IMR-90 (cell line): ENCODE results near the gene VPS37C. TPM values are rescaled to one million over a fixed set of nuclear protein-coding genes. Genes with fewer than 3 reads are reported as not detected.

Experiments used
- ATAC-seq: fragments of 200-7000 bp; cut with Tn5 transposase; 2 replicates; pipeline ENCODE4 v1.9.1; 2020; ENCODE audit warnings: low read depth, mild to moderate bottlenecking, moderate library complexity
- BruUV-seq: library from RNA; stranded (reverse); fragments of 400-500 nt; replicated peaks from 2 replicates; lab custom pipeline; 2021; lab: Mats Ljungman, UMichigan
- CTCF ChIA-PET: fragments of 300-600 bp; formaldehyde crosslinking; extraction: SDS; loops from one replicate; lab custom pipeline; 2021; ENCODE audit warnings: antibody characterized with exemption; lab: Yijun Ruan, JAX
- POLR2A ChIA-PET: fragments of 300-600 bp; sonication (Branson Sonifier 250); formaldehyde crosslinking; loops from one replicate; lab custom pipeline; 2022; ENCODE audit warnings: antibody characterized with exemption; ENCODE audit not compliant: unreplicated experiment; lab: Charles Lee
- DNase-seq: peaks from one replicate; pipeline ENCODE4 v3.0.0; 2013
- H2AFZ ChIP-seq: replicated peaks from 2 replicates; pipeline ENCODE3; 2013; ENCODE audit warnings: low read length, mild to moderate bottlenecking; ENCODE audit not compliant: poor library complexity
- H2AK5ac ChIP-seq: 2 replicates; pipeline ENCODE4 v1.6.1; 2013; ENCODE audit warnings: low read depth, low read length, inconsistent platforms
- H2AK9ac ChIP-seq: replicated peaks from 2 replicates; pipeline ENCODE3; 2013; ENCODE audit warnings: mild to moderate bottlenecking, low read depth, low read length, moderate library complexity; ENCODE audit not compliant: poor library complexity
- H2BK120ac ChIP-seq: 2 replicates; pipeline ENCODE4 v1.6.1; 2013; ENCODE audit warnings: low read depth, low read length, inconsistent platforms
- H2BK15ac ChIP-seq: 3 replicates; pipeline ENCODE4 v1.6.1; 2013; ENCODE audit warnings: low read depth, low read length, inconsistent platforms
- H2BK20ac ChIP-seq: 2 replicates; pipeline ENCODE4 v1.6.1; 2013; ENCODE audit warnings: low read depth, mild to moderate bottlenecking, inconsistent platforms, low read length, moderate library complexity
- H2BK5ac ChIP-seq: 2 replicates; pipeline ENCODE4 v1.6.1; 2013; ENCODE audit warnings: mild to moderate bottlenecking, low read depth, low read length, inconsistent platforms; ENCODE audit not compliant: poor library complexity, severe bottlenecking
- H3K14ac ChIP-seq: replicated peaks from 2 replicates; pipeline ENCODE4 v1.6.1; 2013; ENCODE audit warnings: low read depth, low read length, inconsistent platforms
- H3K18ac ChIP-seq: 2 replicates; pipeline ENCODE4 v1.6.1; 2013; ENCODE audit warnings: low read depth, low read length, control low read depth
- H3K23ac ChIP-seq: 2 replicates; pipeline ENCODE4 v1.6.1; 2013; ENCODE audit warnings: low read depth, low read length, inconsistent platforms
- H3K27ac ChIP-seq: 2 replicates; pipeline ENCODE4 v1.5.1; 2013; ENCODE audit warnings: mild to moderate bottlenecking, control low read depth, low read length; ENCODE audit not compliant: insufficient read depth
- H3K27me3 ChIP-seq: 2 replicates; pipeline ENCODE4 v1.6.1; 2013; ENCODE audit warnings: low read length; ENCODE audit not compliant: control insufficient read depth, insufficient read depth
- H3K36me3 ChIP-seq: 2 replicates; pipeline ENCODE4 v1.6.1; 2013; ENCODE audit warnings: low read length, mixed read lengths; ENCODE audit not compliant: control insufficient read depth, insufficient read depth
- H3K4ac ChIP-seq: 2 replicates; pipeline ENCODE4 v1.6.1; 2013; ENCODE audit warnings: low read depth, low read length, inconsistent platforms
- H3K4me1 ChIP-seq: 2 replicates; pipeline ENCODE4 v1.6.1; 2013; ENCODE audit warnings: low read length, mixed read lengths; ENCODE audit not compliant: control insufficient read depth, insufficient read depth
- H3K4me2 ChIP-seq: 2 replicates; pipeline ENCODE4 v1.6.1; 2013; ENCODE audit warnings: low read depth, mild to moderate bottlenecking, control low read depth, low read length, moderate library complexity
- H3K4me3 ChIP-seq: 2 replicates; pipeline ENCODE4 v1.5.1; 2013; ENCODE audit warnings: low read depth, mild to moderate bottlenecking, control low read depth, low read length, moderate library complexity; ENCODE audit not compliant: insufficient read depth
- H3K56ac ChIP-seq: 2 replicates; pipeline ENCODE4 v1.6.1; 2013; ENCODE audit warnings: low read length, inconsistent platforms; ENCODE audit not compliant: insufficient read depth; ENCODE audit errors: extremely low read depth
- H3K79me1 ChIP-seq, 2 experiments: 2 replicates each; pipeline ENCODE4 v1.6.1; 2013; ENCODE audit warnings: low read length in 2 of 2, inconsistent platforms in 1 of 2, low read depth in 1 of 2
- H3K9ac ChIP-seq: 2 replicates; pipeline ENCODE4 v1.6.1; 2013; ENCODE audit warnings: low read depth, low read length, control low read depth
- H3K9me1 ChIP-seq: 2 replicates; pipeline ENCODE4 v1.6.1; 2013; ENCODE audit warnings: low read length, inconsistent platforms; ENCODE audit not compliant: insufficient read depth
- H3K9me3 ChIP-seq: 2 replicates; pipeline ENCODE4 v1.6.1; 2013; ENCODE audit warnings: low read length; ENCODE audit not compliant: control insufficient read depth, insufficient read depth
- H4K20me1 ChIP-seq: 2 replicates; pipeline ENCODE4 v1.6.1; 2013; ENCODE audit warnings: low read length, inconsistent platforms; ENCODE audit not compliant: insufficient read depth
- H4K5ac ChIP-seq: 2 replicates; pipeline ENCODE4 v1.6.1; 2013; ENCODE audit warnings: mild to moderate bottlenecking, low read depth, low read length, control low read depth
- H4K8ac ChIP-seq, 2 experiments: 2 replicates each; pipeline ENCODE4 v1.6.1; 2013; ENCODE audit warnings: low read depth in 2 of 2, low read length in 2 of 2, control low read depth in 1 of 2, inconsistent platforms in 1 of 2
- H4K91ac ChIP-seq: 2 replicates; pipeline ENCODE4 v1.6.1; 2013; ENCODE audit warnings: low read depth, low read length, inconsistent platforms; ENCODE audit not compliant: insufficient read depth
- BHLHE40 ChIP-seq: fragments of 150-350 bp; IDR thresholded peaks from 2 replicates; pipeline ENCODE4 v1.6.1; 2016; ENCODE audit warnings: mild to moderate bottlenecking, low read depth, low read length
- CEBPB ChIP-seq: IDR thresholded peaks from 2 replicates; pipeline ENCODE4 v1.6.1; 2012; ENCODE audit warnings: low read depth, low read length, improper control_type of control experiment
- CHD1 ChIP-seq: IDR thresholded peaks from 2 replicates; pipeline ENCODE4 v1.6.1; 2012; ENCODE audit warnings: low read depth, low read length, improper control_type of control experiment
- FOS ChIP-seq: fragments of 150-350 bp; IDR thresholded peaks from 2 replicates; pipeline ENCODE4 v1.6.1; 2016; ENCODE audit warnings: low read depth, low read length
- MAFK ChIP-seq: IDR thresholded peaks from 2 replicates; pipeline ENCODE4 v1.6.1; 2012; ENCODE audit warnings: low read depth, low read length, improper control_type of control experiment
- MAZ ChIP-seq: IDR thresholded peaks from 2 replicates; pipeline ENCODE4 v1.6.1; 2012; ENCODE audit warnings: low read depth, mild to moderate bottlenecking, low read length, improper control_type of control experiment, moderate library complexity, borderline replicate concordance
- MXI1 ChIP-seq: IDR thresholded peaks from 2 replicates; pipeline ENCODE4 v1.6.1; 2012; ENCODE audit warnings: low read depth, mild to moderate bottlenecking, low read length, moderate library complexity, borderline replicate concordance
- NFE2L2 ChIP-seq: fragments of 150-350 bp; IDR thresholded peaks from 2 replicates; pipeline ENCODE4 v1.6.1; 2016; ENCODE audit warnings: low read depth, mild to moderate bottlenecking, low read length
- POLR2A ChIP-seq: IDR thresholded peaks from 2 replicates; pipeline ENCODE4 v1.6.1; 2012; ENCODE audit warnings: mild to moderate bottlenecking, low read depth, low read length
- RAD21 ChIP-seq: IDR thresholded peaks from 2 replicates; pipeline ENCODE4 v1.6.1; 2012; ENCODE audit warnings: low read length, improper control_type of control experiment
- RCOR1 ChIP-seq: IDR thresholded peaks from 2 replicates; pipeline ENCODE4 v1.6.1; 2012; ENCODE audit warnings: mild to moderate bottlenecking, low read length, improper control_type of control experiment; ENCODE audit not compliant: insufficient replicate concordance
- RFX5 ChIP-seq: IDR thresholded peaks from 2 replicates; pipeline ENCODE4 v1.8.0; 2012; ENCODE audit warnings: low read depth, mild to moderate bottlenecking, low read length, moderate library complexity
- SMC3 ChIP-seq: fragments of 150-350 bp; IDR thresholded peaks from 2 replicates; pipeline ENCODE4 v1.6.1; 2016; ENCODE audit warnings: low read depth, mild to moderate bottlenecking, antibody characterized with exemption, low read length, moderate library complexity
- WGBS, 2 experiments: methylation state at CpG; one replicate each; pipeline versions ENCODE4 v1.1.5 to v1.1.7; 2013; ENCODE audit warnings: missing lambda C conversion rate in 2 of 2; ENCODE audit not compliant: insufficient read length in 1 of 2; ENCODE audit errors: extremely low coverage in 2 of 2; 5-methylcytosine and 5-hydroxymethylcytosine counted together
- dilution Hi-C: fragments of 300-500 bp; cut with HindIII; formaldehyde crosslinking; loops from one replicate; pipeline ENCODE4 v1.14.3; 2018; ENCODE audit warnings: low sequenced_read_pairs; ENCODE audit not compliant: unreplicated experiment
- in situ Hi-C: fragments of 300-500 bp; cut with MboI; formaldehyde crosslinking; loops from 3 replicates; pipeline ENCODE4 v1.14.3; 2019; ENCODE audit warnings: low sequenced_read_pairs, inconsistent platforms, mixed read lengths
- intact Hi-C: fragments of 100-400 bp; cut with micrococcal nuclease; formaldehyde crosslinking; loops from 2 replicates; pipeline ENCODE4 v1.10.0; 2022
- polyA plus RNA-seq, 3 experiments: library from polyadenylated mRNA; depleted of rRNA; stranded (reverse); fragments of >200 nt; gene quantifications; 2 replicates each; pipeline ENCODE4 v1.2.3, GENCODE V29; 2012; ENCODE audit warnings: low replicate concordance in 1 of 3
- total RNA-seq: library from RNA; depleted of rRNA; stranded (reverse); fragments of >200 nt; gene quantifications from 2 replicates; pipeline ENCODE4 v1.2.3, GENCODE V29; 2012
- TF ChIP-seq, protein P1 (sequence below): conservative IDR thresholded peaks from 2 replicates; pipeline ENCODE4 v1.5.1; 2012; ENCODE audit warnings: mild to moderate bottlenecking, low read depth, low read length, improper control_type of control experiment
- TF ChIP-seq, protein P2 (sequence below): fragments of 150-350 bp; IDR thresholded peaks from 2 replicates; pipeline ENCODE4 v1.6.1; 2016; ENCODE audit warnings: low read depth, mild to moderate bottlenecking, low read length, moderate library complexity, borderline replicate concordance

VPS37C gene
- total and polyA plus RNA-seq, 2 of the 4 experiments (the other 2 are of a cell fraction) = 3.2 to 13.2 TPM

DNA sequence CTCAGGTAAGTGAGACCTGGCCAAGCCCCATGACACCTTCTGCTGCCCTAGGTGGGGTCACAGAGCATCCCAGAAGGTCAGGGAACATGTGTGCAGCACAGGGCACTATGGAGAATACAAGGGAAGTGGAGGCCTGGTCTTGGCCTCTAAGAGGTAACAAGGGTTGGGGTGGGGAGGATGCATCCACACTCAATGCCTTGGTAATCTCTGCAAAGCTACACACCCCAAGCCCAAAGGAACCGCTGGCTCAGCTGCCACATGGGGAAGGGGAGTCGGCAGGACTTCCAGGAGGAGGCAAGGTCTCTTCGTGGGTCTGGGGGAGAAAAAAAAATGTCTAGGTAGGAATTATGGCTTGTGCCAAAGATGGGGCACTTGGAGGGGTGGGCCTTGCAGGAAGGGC, 41.7 kb downstream of the VPS37C start:
- Histone ChIP-seq H3K4me2 (no peak overlapping the region), H3K4ac (no peak overlapping the region), H2AK9ac (no peak overlapping the region), H4K5ac (no peak overlapping the region), H4K91ac (no peak overlapping the region), H3K4me3 (no peak overlapping the region), H3K27me3 (peaks cover 27% of the 10 kb centered on the region), H2AK5ac (no peak overlapping the region), H3K14ac (no peak overlapping the region), H4K20me1 (no peaks in the 10 kb centered on the region), H3K56ac (no peak overlapping the region), H3K9me3 (no peaks in the 10 kb centered on the region), H2BK5ac (no peak overlapping the region), H4K8ac (no peak overlapping the region), H2AFZ (no peak overlapping the region), H3K27ac (no peak overlapping the region), H2BK15ac (no peak overlapping the region), H3K79me1 (no peaks in the 10 kb centered on the region), H3K9ac (no peak overlapping the region), H3K4me1 (no peaks in the 10 kb centered on the region), H2BK120ac (no peak overlapping the region), H3K9me1 (no peaks in the 10 kb centered on the region), H3K23ac (no peak overlapping the region), H3K36me3 (no peaks in the 10 kb centered on the region), H2BK20ac (no peak overlapping the region), H3K18ac (no peak overlapping the region)
- no TSS peak for BruUV-seq
- TF ChIP-seq CHD1 (no peak), CEBPB (no peak), RAD21 (no peak), RCOR1 (no peak), FOS (no peak), MAFK (no peak), SMC3 (no peak), POLR2A (no peak), NFE2L2 (no peak), RFX5 (no peak), MXI1 (no peak), BHLHE40 (no peak), MAZ (no peak)
- TF ChIP-seq, protein P1, sequence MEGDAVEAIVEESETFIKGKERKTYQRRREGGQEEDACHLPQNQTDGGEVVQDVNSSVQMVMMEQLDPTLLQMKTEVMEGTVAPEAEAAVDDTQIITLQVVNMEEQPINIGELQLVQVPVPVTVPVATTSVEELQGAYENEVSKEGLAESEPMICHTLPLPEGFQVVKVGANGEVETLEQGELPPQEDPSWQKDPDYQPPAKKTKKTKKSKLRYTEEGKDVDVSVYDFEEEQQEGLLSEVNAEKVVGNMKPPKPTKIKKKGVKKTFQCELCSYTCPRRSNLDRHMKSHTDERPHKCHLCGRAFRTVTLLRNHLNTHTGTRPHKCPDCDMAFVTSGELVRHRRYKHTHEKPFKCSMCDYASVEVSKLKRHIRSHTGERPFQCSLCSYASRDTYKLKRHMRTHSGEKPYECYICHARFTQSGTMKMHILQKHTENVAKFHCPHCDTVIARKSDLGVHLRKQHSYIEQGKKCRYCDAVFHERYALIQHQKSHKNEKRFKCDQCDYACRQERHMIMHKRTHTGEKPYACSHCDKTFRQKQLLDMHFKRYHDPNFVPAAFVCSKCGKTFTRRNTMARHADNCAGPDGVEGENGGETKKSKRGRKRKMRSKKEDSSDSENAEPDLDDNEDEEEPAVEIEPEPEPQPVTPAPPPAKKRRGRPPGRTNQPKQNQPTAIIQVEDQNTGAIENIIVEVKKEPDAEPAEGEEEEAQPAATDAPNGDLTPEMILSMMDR = no peak
- TF ChIP-seq, protein P2, sequence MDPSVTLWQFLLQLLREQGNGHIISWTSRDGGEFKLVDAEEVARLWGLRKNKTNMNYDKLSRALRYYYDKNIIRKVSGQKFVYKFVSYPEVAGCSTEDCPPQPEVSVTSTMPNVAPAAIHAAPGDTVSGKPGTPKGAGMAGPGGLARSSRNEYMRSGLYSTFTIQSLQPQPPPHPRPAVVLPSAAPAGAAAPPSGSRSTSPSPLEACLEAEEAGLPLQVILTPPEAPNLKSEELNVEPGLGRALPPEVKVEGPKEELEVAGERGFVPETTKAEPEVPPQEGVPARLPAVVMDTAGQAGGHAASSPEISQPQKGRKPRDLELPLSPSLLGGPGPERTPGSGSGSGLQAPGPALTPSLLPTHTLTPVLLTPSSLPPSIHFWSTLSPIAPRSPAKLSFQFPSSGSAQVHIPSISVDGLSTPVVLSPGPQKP = no peak
- dilution Hi-C loops (no loop called here), intact Hi-C loops (no loop called here), in situ Hi-C loops (no loop called here)
- ATAC-seq (no peak), DNase-seq (no peak)
- WGBS, 2 experiments = no CpG with 5 or more reads among the region's 3 CpGs
- ChIA-PET POLR2A (no interaction called here), CTCF (no interaction called here)
